ENCODE data around the gene TMEM266. TPM values are rescaled to one million over a fixed set of nuclear protein-coding genes. Genes with fewer than 3 reads are reported as not detected.
"Not testable (repeated sequence)": the region's sequence is repeated elsewhere in the genome, so short reads cannot be mapped to it uniquely, and the experiment has no call there.

The TMEM266 gene
- 0.16 TPM in 1 of 2 replicates, not detected in the other for total RNA-seq

GRCh38 chr15:76059320-76060117 is at the start of gene TMEM266:
TSS of gene TMEM266 (plus strand) at chr15:76059985. CDS start at chr15:76134264, 74,279 bp downstream.
- POLR2A ChIA-PET = interaction anchor here (0.6 to 1.2 kb wide), 5 partner anchors 33 to 1588 kb away, joined by 3 to 5 read pairs (median 3); partner anchors contain the start of gene FBXO22
- Mint-ChIP-seq H3K27me3 (peaks cover 25% of the 10 kb centered on the region), H3K4me3 (peak within 1 kb of the TSS; percentile 79), H3K27ac (peak within 1 kb of the TSS; percentile 46), H3K4me1 (peaks cover 46% of the 10 kb centered on the region), H3K36me3 (ENCODE audit: low read depth) (no peaks in the 10 kb centered on the region), H3K9me3 (no peaks in the 10 kb centered on the region)
- CTCF ChIA-PET = interaction anchor here (1.6 to 7.9 kb wide), 2 partner anchors 80 to 133 kb away, joined by 3 to 101 read pairs; no protein-coding TSS in a partner anchor
- ATAC-seq (ENCODE audit: low read depth) (peak; percentile 5), DNase-seq (peak; percentile 30)
- intact Hi-C loops (cut with micrococcal nuclease) = loop anchor here (10.0 kb wide), 1 partner anchor 325 kb away; no protein-coding TSS in a partner anchor
- TF ChIP-seq CTCF (IDR thresholded peaks at IDR 0.05) = no peak

- ATAC-seq (ENCODE audit: low read depth) (no peak), DNase-seq (no peak)
- ChIA-PET CTCF (no interaction called here), POLR2A (no interaction called here)
- peaks cover 4% of the 10 kb centered on the region for H3K9me3 Mint-ChIP-seq
- H3K4me1 Mint-ChIP-seq = peaks cover 5% of the 10 kb centered on the region
- peaks cover 8% of the 10 kb centered on the region for H3K27me3 Mint-ChIP-seq
- no peak overlapping the region for H3K4me3 Mint-ChIP-seq
- intact Hi-C loops (cut with micrococcal nuclease) = no loop called here
- no peak for TF ChIP-seq CTCF (IDR thresholded peaks at IDR 0.05)
- no peak overlapping the region for H3K27ac Mint-ChIP-seq
- H3K36me3 Mint-ChIP-seq (ENCODE audit: low read depth) = no peaks in the 10 kb centered on the region
Measured at GRCh38 chr15:76010613-76011012, 49.2 kb upstream of the TMEM266 start.

GRCh38 chr15:76011627-76012551 is 47.9 kb upstream of the TMEM266 start, which contains the start of gene NRG4:
TSS of gene NRG4 (minus strand) at chr15:76012424. CDS start at chr15:76011230, 1,194 bp downstream.
- ATAC-seq (ENCODE audit: low read depth) = no peak
- POLR2A ChIA-PET = no interaction called here
- H3K4me3 Mint-ChIP-seq = no peak within 1 kb of the TSS
- no peak for DNase-seq
- peaks cover 5% of the 10 kb centered on the region for H3K4me1 Mint-ChIP-seq
- H3K27ac Mint-ChIP-seq = no peak within 1 kb of the TSS
- peaks cover 11% of the 10 kb centered on the region for H3K9me3 Mint-ChIP-seq
- peaks cover 15% of the 10 kb centered on the region for H3K27me3 Mint-ChIP-seq
- H3K36me3 Mint-ChIP-seq (ENCODE audit: low read depth) = no peaks in the 10 kb centered on the region
- intact Hi-C loops (cut with micrococcal nuclease) = no loop called here
- no peak for TF ChIP-seq CTCF (IDR thresholded peaks at IDR 0.05)
- CTCF ChIA-PET = no interaction called here

- ATAC-seq (ENCODE audit: low read depth); H3K36me3 Mint-ChIP-seq (ENCODE audit: low read depth); H3K4me1 Mint-ChIP-seq; H3K27ac Mint-ChIP-seq; intact Hi-C loops (cut with micrococcal nuclease); POLR2A ChIA-PET; DNase-seq; CTCF ChIA-PET; H3K4me3 Mint-ChIP-seq: not testable (repeated sequence)
- Mint-ChIP-seq H3K27me3 (peaks cover 22% of the 10 kb centered on the region), H3K9me3 (peaks cover 17% of the 10 kb centered on the region)
Measured at GRCh38 chr15:76013470-76013869, 46.3 kb upstream of the TMEM266 start.

GRCh38 chr15:76024021-76024768 is 35.6 kb upstream of the TMEM266 start:
- TF ChIP-seq CTCF (IDR thresholded peaks at IDR 0.05) = no peak
- Mint-ChIP-seq H3K4me3 (no peak overlapping the region), H3K27me3 (peaks cover 23% of the 10 kb centered on the region), H3K36me3 (ENCODE audit: low read depth) (peaks cover 4% of the 10 kb centered on the region), H3K9me3 (peaks cover 14% of the 10 kb centered on the region), H3K4me1 (no peaks in the 10 kb centered on the region), H3K27ac (no peak overlapping the region)
- no peak for DNase-seq
- intact Hi-C loops (cut with micrococcal nuclease) = no loop called here
- ChIA-PET CTCF (no interaction called here), POLR2A (no interaction called here)
- ATAC-seq (ENCODE audit: low read depth) = no peak

All from activated B cell treated with CpG ODN at 0.5 μM for 24 hours (primary cell).